Placental epithelial cell (primary cell): ENCODE measurements around the gene FFAR1. TPM values are rescaled to one million over a fixed set of nuclear protein-coding genes. Genes with fewer than 3 reads are reported as not detected.

Experiments
- total RNA-seq: library from RNA; depleted of rRNA; stranded (reverse); fragments of >200 nt; gene quantifications from 2 replicates; pipeline ENCODE4 v1.2.3, GENCODE V29; 2012

FFAR1 gene
- total RNA-seq = not detected in 2 replicates

GRCh38 chr19:35347171-35347929, at the start of gene FFAR1:
FFAR1 (plus strand) TSS chr19:35347902; CDS start chr19:35351552, 3,650 bp downstream.

GRCh38 chr19:35328851-35329285, 18.8 kb upstream of the FFAR1 start, which contains the start of gene CD22:
CD22 (plus strand) TSS chr19:35329187; CDS start chr19:35332041, 2,854 bp downstream.

GRCh38 chr19:35357867-35358573, 10.3 kb downstream of the FFAR1 start, which contains the start of gene FFAR3:
FFAR3 (plus strand) TSS chr19:35358460; CDS start chr19:35358891, 431 bp downstream.

GRCh38 chr19:35370722-35371121, 23.0 kb downstream of the FFAR1 start, which contains the start of gene GPR42:
GPR42 (plus strand) TSS chr19:35371068; CDS start chr19:35371360, 292 bp downstream.

Other genes with a start within 250 kb of the FFAR1 start
- 0.39 TPM in 1 of 2 replicates, not detected in the other for gene FXYD3, start 232.1 kb upstream of the FFAR1 start, total RNA-seq
- gene LGI4, start 212.8 kb upstream of the FFAR1 start, total RNA-seq = 0.22 and 1.2 TPM in 2 replicates
- gene FXYD1, start 209.1 kb upstream of the FFAR1 start, total RNA-seq = not detected in 2 replicates
- gene FXYD7, start 204.6 kb upstream of the FFAR1 start, total RNA-seq = not detected in 2 replicates
- gene FXYD5, start 193.2 kb upstream of the FFAR1 start, total RNA-seq = 93.8 and 133 TPM in 2 replicates
- gene FAM187B, start 119.2 kb upstream of the FFAR1 start, total RNA-seq = not detected in 2 replicates
- gene LSR, start 98.9 kb upstream of the FFAR1 start, total RNA-seq = 53.0 and 62.4 TPM in 2 replicates
- gene USF2, start 78.9 kb upstream of the FFAR1 start, total RNA-seq = 64.8 and 71.2 TPM in 2 replicates
- gene HAMP, start 65.4 kb upstream of the FFAR1 start, total RNA-seq = under 0.01 and 0.11 TPM in 2 replicates
- gene MAG, start 55.7 kb upstream of the FFAR1 start, total RNA-seq = under 0.01 TPM in 1 of 2 replicates, not detected in the other
- 0.11 and 1.6 TPM in 2 replicates for gene CD22, start 18.7 kb upstream of the FFAR1 start, total RNA-seq
- gene FFAR3, start 10.6 kb downstream of the FFAR1 start, total RNA-seq = not detected in 2 replicates
- gene GPR42, start 23.2 kb downstream of the FFAR1 start, total RNA-seq = not detected in 2 replicates
- gene FFAR2, start 100.4 kb downstream of the FFAR1 start, total RNA-seq = not detected in 2 replicates
- not detected in 2 replicates for gene KRTDAP, start 142.6 kb downstream of the FFAR1 start, total RNA-seq
- 19.2 and 24.3 TPM in 2 replicates for gene DMKN, start 165.7 kb downstream of the FFAR1 start, total RNA-seq
- gene SBSN, start 180.4 kb downstream of the FFAR1 start, total RNA-seq = not detected in 2 replicates
- not detected in 2 replicates for gene GAPDHS, start 185.6 kb downstream of the FFAR1 start, total RNA-seq
- 83.2 and 109 TPM in 2 replicates for gene TMEM147, start 197.7 kb downstream of the FFAR1 start, total RNA-seq
- not detected in 2 replicates for gene ATP4A, start 215.8 kb downstream of the FFAR1 start, total RNA-seq
- not detected in 2 replicates for gene PMIS2, start 238.3 kb downstream of the FFAR1 start, total RNA-seq